ENCODE data around the gene ENPEP. TPM values are rescaled to one million over a fixed set of nuclear protein-coding genes. Genes with fewer than 3 reads are reported as not detected.

Gene ENPEP
- total and polyA plus RNA-seq, 2 of the 13 experiments (the other 11 are each of a cell fraction or from before 2014, with no cell fraction given): not detected

DNA sequence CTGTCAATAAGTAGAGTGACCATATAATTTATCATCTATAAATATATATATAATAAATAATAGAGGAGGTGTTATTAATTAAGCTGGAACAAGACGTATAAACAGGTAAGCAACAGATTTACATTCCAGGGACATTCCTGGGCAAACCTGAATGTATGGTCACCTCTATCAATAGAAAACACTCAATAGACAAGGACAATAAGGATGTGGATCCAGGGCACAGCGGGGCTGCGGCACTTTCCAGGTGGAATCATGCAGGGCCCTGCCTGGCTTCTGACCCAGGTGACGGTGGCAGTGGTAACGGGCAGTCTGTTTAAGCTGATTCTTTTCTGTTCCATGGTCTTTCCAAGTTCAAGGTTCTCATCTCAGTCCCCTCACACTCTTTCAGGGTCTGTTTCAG lies 22.5 kb downstream of the ENPEP start:
- ChIA-PET CTCF (ENCODE audit: low intra/inter-chr PET ratio, low total read pairs) (no interaction called here), POLR2A (no interaction called here)
- H3K9ac ChIP-seq (ENCODE audit: insufficient read depth, low read depth, low read length): no peak overlapping the region
- H3K27ac ChIP-seq (ENCODE audit: extremely low read length, insufficient read depth, low read length): no peak overlapping the region
- FAIRE-seq (no peak), DNase-seq (ENCODE audit: low spot score) (no peak), ATAC-seq (no peak)
- no peaks in the 10 kb centered on the region for H4K20me1 ChIP-seq (ENCODE audit: insufficient read depth, low read length)
- no peak overlapping the region for H3K4me2 ChIP-seq (ENCODE audit: low read depth, low read length)
- H3K4me3 ChIP-seq (replicated peaks in 1 of 3; ENCODE audit: insufficient read depth in 1 of 3, low read depth in 2 of 3, low read length in 3 of 3): no peak overlapping the region
- intact Hi-C loops (cut with micrococcal nuclease; ENCODE audit: unreplicated experiment): no loop called here
- 33% methylated on average over 5 of the region's 5 CpGs for WGBS (ENCODE audit: low lambda C conversion rate)
- no peaks in the 10 kb centered on the region for H3K36me3 ChIP-seq (replicated peaks in 1 of 2; ENCODE audit: control insufficient read depth in 1 of 2, insufficient read depth in 2 of 2, low read length in 2 of 2)
- no peaks in the 10 kb centered on the region for H3K79me2 ChIP-seq (ENCODE audit: insufficient read depth, low read length)
- no peaks in the 10 kb centered on the region for H3K4me1 ChIP-seq (ENCODE audit: insufficient read depth, low read length)
- TF ChIP-seq YEATS4 (CRISPR knock-in tag; IDR thresholded peaks at IDR 0.05; ENCODE audit: borderline replicate concordance): no peak
- no peak for TF ChIP-seq ZBED4 (CRISPR knock-in tag; IDR thresholded peaks at IDR 0.05; ENCODE audit: borderline replicate concordance)
- TF ChIP-seq ELF4 (CRISPR knock-in tag; IDR thresholded peaks at IDR 0.05; ENCODE audit: borderline replicate concordance): no peak
- TF ChIP-seq ZNF34 (CRISPR knock-in tag; IDR thresholded peaks at IDR 0.05; ENCODE audit: borderline replicate concordance): no peak
- TF ChIP-seq MED1 (CRISPR knock-in tag; IDR thresholded peaks at IDR 0.05): no peak
- TF ChIP-seq CAMTA2 (CRISPR knock-in tag; IDR thresholded peaks at IDR 0.05; ENCODE audit: borderline replicate concordance): no peak
- TF ChIP-seq ZNF350 (CRISPR knock-in tag; IDR thresholded peaks at IDR 0.05; ENCODE audit: borderline replicate concordance, low read depth): no peak
- no peak for TF ChIP-seq BCLAF1 (IDR thresholded peaks at IDR 0.05)
- TF ChIP-seq SETDB1 (CRISPR knock-in tag; IDR thresholded peaks at IDR 0.05; ENCODE audit: borderline replicate concordance): no peak
- TF ChIP-seq ZNF431 (CRISPR knock-in tag; IDR thresholded peaks at IDR 0.05; ENCODE audit: borderline replicate concordance, low read depth): no peak
- TF ChIP-seq, protein P1, sequence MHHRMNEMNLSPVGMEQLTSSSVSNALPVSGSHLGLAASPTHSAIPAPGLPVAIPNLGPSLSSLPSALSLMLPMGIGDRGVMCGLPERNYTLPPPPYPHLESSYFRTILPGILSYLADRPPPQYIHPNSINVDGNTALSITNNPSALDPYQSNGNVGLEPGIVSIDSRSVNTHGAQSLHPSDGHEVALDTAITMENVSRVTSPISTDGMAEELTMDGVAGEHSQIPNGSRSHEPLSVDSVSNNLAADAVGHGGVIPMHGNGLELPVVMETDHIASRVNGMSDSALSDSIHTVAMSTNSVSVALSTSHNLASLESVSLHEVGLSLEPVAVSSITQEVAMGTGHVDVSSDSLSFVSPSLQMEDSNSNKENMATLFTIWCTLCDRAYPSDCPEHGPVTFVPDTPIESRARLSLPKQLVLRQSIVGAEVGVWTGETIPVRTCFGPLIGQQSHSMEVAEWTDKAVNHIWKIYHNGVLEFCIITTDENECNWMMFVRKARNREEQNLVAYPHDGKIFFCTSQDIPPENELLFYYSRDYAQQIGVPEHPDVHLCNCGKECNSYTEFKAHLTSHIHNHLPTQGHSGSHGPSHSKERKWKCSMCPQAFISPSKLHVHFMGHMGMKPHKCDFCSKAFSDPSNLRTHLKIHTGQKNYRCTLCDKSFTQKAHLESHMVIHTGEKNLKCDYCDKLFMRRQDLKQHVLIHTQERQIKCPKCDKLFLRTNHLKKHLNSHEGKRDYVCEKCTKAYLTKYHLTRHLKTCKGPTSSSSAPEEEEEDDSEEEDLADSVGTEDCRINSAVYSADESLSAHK (CRISPR knock-in tag; IDR thresholded peaks at IDR 0.05; ENCODE audit: borderline replicate concordance): no peak
- no peak for TF ChIP-seq CC2D1A (CRISPR knock-in tag; IDR thresholded peaks at IDR 0.05)
- TF ChIP-seq MYC (CRISPR knock-in tag; IDR thresholded peaks at IDR 0.05; ENCODE audit: borderline replicate concordance): no peak
- TF ChIP-seq STAT5B (CRISPR knock-in tag; IDR thresholded peaks at IDR 0.05): no peak
- TF ChIP-seq ZFX (CRISPR knock-in tag; IDR thresholded peaks at IDR 0.05; ENCODE audit: low read depth): no peak
- no peak for TF ChIP-seq ZBTB3 (CRISPR knock-in tag; IDR thresholded peaks at IDR 0.05; ENCODE audit: borderline replicate concordance, low read depth)
- TF ChIP-seq POLR2G (IDR thresholded peaks at IDR 0.05; ENCODE audit: low read depth, low read length): no peak
- H3K9me3 ChIP-seq (ENCODE audit: low read length): no peaks in the 10 kb centered on the region
- H3K27me3 ChIP-seq (ENCODE audit: control insufficient read depth in 1 of 2, insufficient read depth in 2 of 2, low read length in 2 of 2): no peaks in the 10 kb centered on the region
- no peak overlapping the region for H2AFZ ChIP-seq (ENCODE audit: low read length)
- no TSS peak for BruUV-seq (replicated peaks)
- in situ Hi-C loops (cut with HindIII; ENCODE audit: extremely low pct_ligation_motif_present, low pct_unique_long_range_greater_than_20kb): no loop called here

Measured in HepG2 (cell line).